ENCODE measurements around the gene MKNK2.
A peak's percentile ranks its signal among the peaks of the same experiment; 100 is the strongest.

The MKNK2 gene

GRCh38 chr19:2053601-2054389, 2.8 kb upstream of the MKNK2 start:
- DNase-seq (ENCODE audit: low read depth in 1 of 2, low spot score in 1 of 2) = no peak
- no peaks in the 10 kb centered on the region for H3K27me3 ChIP-seq (ENCODE audit: insufficient read depth, poor library complexity, severe bottlenecking)
- H3K4me3 ChIP-seq (replicated peaks; ENCODE audit: insufficient read depth, low read length) = no peak overlapping the region
- TF ChIP-seq SPI1 (IDR thresholded peaks at IDR 0.05; ENCODE audit: borderline replicate concordance, low read depth) (no peak), CTCF (IDR thresholded peaks at IDR 0.05; ENCODE audit: insufficient read depth, low read length) (no peak), GABPA (IDR thresholded peaks at IDR 0.05; ENCODE audit: low read depth) (no peak), REST (IDR thresholded peaks at IDR 0.05; ENCODE audit: insufficient replicate concordance, low read depth) (no peak), POLR2AphosphoS5 (IDR thresholded peaks at IDR 0.05; ENCODE audit: low read depth) (no peak)
- no peak overlapping the region for H3K27ac ChIP-seq (replicated peaks)

GRCh38 chr19:2051773-2052704, 995 bp upstream of the MKNK2 start:
- no peak for DNase-seq (ENCODE audit: low read depth in 1 of 2, low spot score in 1 of 2)
- H3K27me3 ChIP-seq (ENCODE audit: insufficient read depth, poor library complexity, severe bottlenecking) = no peaks in the 10 kb centered on the region
- H3K4me3 ChIP-seq (replicated peaks; ENCODE audit: insufficient read depth, low read length) = no peak overlapping the region
- no peak for TF ChIP-seq CTCF (IDR thresholded peaks at IDR 0.05; ENCODE audit: insufficient read depth, low read length)
- TF ChIP-seq GABPA (IDR thresholded peaks at IDR 0.05; ENCODE audit: low read depth) = no peak
- peak overlapping the region; percentile 74 for H3K27ac ChIP-seq (replicated peaks)

- TF ChIP-seq POLR2AphosphoS5 (IDR thresholded peaks at IDR 0.05; ENCODE audit: low read depth) (no peak), SPI1 (IDR thresholded peaks at IDR 0.05; ENCODE audit: borderline replicate concordance, low read depth) (no peak), GABPA (IDR thresholded peaks at IDR 0.05; ENCODE audit: low read depth) (no peak), CTCF (IDR thresholded peaks at IDR 0.05; ENCODE audit: insufficient read depth, low read length) (no peak), REST (IDR thresholded peaks at IDR 0.05; ENCODE audit: insufficient replicate concordance, low read depth) (no peak)
- H3K27me3 ChIP-seq (ENCODE audit: insufficient read depth, poor library complexity, severe bottlenecking) = no peaks in the 10 kb centered on the region
- peak in 1 of 2 experiments; percentile 36 for DNase-seq (ENCODE audit: low read depth in 1 of 2, low spot score in 1 of 2)
- H3K4me3 ChIP-seq (replicated peaks; ENCODE audit: insufficient read depth, low read length) = peak overlapping the region; percentile 93
- peak overlapping the region; percentile 81 for H3K27ac ChIP-seq (replicated peaks)
These were observed 574 bp downstream of the MKNK2 start for GRCh38 chr19:2050349-2050990.
